HG02943 (cell line): ENCODE measurements around the gene HOXC10.

Source experiments
- ATAC-seq: cut with Tn5 transposase; IDR thresholded peaks from one replicate; pipeline ENCODE4 v1.9.1; 2021; ENCODE audit warnings: mild to moderate bottlenecking, low read depth, moderate library complexity; ENCODE audit not compliant: unreplicated experiment

Gene HOXC10

DNA sequence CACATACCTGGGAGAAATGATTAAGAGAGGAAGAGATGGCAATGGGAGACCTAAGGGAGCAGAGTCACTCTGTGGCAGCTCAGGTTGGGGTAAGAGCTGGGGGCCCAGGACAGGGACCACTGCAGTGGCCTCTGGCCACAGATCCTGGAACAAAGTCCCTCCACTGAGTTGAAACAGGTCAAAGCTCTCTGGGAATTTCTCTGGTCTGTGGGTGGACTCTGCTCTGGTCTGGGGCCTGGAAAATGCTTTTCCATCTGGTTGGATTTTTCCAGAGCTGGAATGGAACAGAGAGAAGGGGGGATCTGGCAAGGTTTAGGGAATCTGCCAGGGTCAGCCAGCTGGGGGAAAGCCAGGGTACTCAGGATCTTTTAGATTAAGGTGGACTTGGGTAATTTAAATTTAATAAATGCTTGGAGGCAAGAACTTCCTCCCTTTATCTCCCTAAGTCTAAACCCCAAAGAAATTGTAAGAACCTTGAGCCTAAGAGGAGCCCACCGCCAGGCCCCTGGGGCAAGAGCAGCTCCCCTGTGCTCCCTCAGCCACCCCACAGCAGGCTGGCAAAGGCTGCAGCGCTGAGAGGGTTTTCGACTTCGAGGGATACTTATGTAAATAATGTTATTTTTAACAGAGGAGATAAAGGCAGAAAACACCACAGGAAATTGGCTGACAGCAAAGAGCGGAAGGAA is 3.7 kb downstream of the HOXC10 start:
- ATAC-seq = no peak

DNA sequence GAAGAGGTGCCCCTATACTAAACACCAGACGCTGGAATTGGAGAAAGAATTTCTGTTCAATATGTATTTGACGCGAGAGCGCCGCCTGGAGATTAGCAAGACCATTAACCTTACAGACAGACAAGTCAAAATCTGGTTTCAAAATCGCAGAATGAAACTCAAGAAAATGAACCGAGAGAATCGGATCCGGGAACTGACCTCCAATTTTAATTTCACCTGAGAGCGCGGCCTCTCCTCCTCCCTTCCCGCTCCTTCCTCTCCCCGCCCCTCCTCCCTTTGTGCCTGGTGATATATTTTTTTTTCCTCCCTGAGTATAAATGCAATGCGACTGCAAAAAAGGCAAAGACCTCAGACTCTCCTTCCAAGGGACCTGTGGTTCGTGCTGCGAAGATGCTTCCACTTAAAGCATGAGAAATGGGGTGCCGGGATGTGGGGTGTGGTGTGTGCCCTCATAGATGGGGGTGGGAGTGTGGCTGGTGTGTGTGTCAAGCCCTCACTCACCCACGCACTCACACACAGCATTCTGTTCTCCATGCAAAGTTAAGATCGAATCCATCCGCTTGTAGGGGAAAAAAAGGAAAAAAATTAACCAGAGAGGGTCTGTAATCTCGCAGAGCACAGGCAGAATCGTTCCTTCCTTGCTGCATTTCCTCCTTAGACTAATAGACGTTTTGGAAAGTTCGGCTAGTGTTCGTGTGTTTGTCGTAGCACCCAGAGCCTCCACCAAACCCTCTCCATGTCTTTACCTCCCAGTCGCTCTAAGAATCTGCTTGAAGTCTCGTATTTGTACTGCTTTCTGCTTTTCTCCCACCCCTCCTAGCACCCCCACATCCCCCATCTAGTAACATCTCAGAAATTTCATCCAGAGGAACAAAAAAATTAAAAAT is 4.5 kb downstream of the HOXC10 start:
- ATAC-seq = no peak

DNA sequence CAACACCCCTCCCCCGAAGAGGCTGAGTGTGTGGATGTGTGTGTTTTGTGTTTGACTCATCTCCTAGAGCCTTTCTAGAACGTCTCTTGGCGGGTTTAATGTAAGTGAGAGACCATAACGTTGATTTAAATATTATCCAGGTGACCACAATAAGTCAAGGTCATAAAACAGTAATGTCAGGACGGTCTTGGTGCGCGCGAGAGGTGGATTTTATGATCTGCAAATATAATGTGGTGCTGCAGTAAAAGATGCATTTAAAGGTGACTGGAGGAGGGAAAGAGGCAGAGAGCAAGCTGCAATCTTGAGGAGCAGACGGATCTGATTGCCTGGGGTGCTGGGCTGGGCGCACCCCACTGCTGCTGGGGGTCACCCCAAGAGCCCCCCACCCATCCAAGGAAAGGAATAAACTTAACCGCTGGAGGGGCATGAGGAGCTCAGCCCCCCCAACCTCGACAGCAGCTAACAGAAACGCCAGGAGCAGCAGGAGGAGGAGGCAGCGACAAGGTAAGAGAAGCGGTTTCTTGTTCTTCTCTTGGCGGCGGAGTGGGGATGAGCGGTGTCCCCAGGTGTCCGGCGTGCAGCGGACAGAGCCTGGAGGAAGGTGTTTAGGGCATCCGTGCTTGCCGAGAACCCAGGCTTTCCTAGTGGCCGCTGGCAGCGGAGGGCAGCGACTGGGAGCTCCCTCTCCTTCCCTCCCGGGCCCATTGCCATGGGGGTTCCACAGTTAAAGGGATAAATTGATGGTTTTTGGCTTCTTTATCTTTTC is 5.5 kb downstream of the HOXC10 start:
- ATAC-seq = no peak

DNA sequence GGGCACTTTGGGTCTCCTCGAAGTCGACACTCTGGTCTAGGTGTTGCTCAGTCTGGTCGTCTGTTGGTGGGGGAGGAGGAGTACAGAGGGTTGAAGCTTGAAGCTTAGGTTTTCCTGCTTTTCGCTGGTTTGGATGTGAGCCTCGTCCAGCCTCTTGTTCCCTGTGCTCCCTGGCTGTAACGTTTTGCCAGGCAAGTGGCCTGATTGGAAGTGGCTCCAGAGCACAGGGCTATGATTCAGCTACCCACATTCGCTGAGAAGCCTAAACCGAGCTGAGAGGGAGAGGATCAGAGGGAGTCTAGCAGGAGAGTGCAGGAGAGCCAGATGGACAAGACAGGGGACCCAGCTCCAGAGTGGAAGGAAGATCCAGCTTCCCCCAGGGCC is 6.1 kb downstream of the HOXC10 start:
- no peak for ATAC-seq

DNA sequence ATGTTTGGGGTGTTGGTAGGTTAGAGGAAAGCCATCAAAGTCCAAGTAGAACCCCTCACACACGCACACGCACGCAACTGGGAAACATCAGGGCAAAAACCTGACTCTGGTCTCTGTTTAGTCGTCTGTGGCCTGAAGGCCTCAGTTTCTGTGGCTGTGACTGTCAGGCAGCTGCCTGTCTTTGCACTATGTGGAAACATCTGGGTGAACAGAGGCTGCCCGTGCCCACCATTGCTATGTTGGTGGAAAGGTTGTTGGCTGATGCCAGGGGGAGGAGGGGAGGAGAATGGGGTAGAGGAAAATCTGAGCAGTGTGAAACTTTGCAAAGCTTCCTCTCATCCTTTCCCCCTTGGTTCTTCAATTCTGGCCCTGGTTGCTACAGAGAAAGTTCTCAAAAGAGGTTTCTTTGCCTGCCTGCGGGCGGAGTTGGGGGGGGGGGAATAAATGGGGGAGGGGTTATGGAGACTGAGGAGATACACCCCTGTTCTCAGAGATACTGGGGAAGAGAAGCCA is 7.5 kb downstream of the HOXC10 start:
- ATAC-seq = no peak

DNA sequence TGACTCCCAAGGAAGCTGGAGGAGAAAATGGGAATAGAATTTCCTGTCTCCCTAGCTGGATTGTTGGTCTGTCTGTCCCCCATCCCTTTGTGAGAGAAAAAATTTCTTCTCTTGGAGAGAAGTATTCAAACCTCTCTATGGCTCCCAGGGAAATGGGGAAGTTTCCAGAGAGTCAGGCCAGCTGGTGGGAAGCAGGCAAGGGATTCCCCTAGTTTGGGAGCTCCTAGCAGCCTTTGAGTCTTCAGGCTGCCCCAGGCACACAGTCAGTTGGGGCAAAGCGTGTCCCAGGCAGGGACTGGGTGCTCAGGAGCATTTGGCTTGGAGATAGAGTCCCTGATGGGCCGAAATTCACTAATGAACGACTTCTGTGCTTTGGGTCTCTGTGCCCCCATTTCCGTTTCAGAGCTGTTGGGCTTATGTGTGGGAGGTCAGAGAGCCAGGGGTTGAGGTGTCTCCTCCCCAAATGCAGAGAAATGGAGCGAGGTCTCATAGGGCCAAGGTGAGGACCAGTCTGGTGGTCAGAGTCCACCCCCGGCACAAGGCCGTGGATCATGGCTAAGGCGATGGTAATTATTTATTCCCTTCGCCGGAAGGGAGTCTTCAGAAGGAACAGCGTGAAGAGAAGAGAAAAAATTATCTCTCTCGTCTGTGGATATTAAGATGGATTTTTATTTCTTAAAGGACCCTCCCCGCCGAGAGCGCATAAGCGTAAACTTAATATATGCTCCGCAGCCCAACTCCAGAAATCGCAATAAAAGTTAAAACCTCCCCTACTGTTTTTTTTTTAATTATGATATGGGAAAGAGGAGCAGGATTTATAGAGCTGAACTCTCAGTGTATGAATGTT is 8.4 kb downstream of the HOXC10 start:
- ATAC-seq = no peak

DNA sequence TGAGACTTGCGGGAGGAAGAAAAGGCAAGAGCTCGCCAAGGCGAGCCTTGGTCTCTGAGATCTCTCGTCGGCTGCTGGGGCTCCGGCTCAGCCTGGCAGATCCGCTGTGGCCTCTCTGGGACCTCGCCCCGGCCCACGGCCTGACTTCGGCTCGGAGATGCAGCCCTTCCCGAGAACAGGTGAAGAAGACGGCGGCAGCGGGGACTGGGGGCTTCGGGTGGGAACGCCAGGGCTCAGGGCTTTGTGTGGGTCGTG is 9.0 kb downstream of the HOXC10 start:
- ATAC-seq = no peak

DNA sequence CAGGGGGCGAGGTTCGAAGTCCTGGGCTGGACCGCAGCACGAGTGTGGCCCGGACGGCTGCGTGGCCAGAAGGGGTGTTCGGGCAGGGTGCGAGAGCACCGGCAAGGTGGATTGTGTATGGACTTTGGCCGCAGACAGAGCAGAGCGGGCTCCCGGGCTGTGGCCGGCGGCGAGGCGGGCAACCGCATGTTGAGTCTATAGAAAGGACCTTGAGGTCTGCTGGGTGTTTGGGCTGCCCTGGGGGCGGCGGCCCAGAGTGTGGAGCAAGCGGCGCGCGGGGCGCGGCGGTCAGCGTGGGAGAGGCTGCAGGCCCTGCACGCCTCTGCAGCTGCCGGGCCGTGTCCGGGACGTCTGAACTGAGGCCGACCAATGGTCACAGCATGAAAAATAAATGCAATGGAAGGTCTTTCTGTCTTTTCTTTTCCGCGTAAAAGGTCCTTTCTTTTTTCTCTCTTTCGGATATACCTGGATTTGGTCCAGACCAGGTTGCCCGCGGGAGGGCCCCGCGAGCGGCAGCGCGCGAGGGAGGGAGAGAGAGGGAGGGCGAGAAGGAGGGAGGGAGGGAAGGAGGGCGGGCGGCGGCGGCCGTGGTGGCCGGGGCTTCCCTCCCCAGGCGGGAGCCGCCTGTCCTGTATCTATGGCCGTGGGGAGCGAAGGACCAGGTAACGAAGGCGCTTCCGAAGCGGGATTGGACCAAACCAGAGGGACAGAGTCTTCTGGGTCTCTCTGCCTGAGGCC is 9.5 kb downstream of the HOXC10 start:
- no peak for ATAC-seq

DNA sequence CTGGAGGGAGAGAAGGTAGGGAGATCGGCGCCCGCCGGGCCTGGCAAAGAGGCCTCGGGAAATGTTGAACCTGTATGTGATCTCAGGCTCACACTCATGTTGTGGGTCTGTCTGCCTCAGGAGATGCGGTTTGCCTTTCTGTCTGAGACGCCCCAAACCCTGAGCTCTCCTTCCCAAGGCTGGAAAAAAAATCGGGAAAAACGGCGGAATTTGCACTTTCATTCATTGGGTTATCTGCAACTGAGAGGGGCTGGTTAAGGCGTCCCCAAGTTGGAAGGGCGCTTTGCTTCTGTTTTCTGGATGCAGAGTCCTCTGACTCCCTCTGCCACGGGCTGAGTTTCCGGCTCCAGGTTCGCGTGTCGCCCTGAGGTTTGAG is 10.0 kb downstream of the HOXC10 start:
- ATAC-seq = no peak

DNA sequence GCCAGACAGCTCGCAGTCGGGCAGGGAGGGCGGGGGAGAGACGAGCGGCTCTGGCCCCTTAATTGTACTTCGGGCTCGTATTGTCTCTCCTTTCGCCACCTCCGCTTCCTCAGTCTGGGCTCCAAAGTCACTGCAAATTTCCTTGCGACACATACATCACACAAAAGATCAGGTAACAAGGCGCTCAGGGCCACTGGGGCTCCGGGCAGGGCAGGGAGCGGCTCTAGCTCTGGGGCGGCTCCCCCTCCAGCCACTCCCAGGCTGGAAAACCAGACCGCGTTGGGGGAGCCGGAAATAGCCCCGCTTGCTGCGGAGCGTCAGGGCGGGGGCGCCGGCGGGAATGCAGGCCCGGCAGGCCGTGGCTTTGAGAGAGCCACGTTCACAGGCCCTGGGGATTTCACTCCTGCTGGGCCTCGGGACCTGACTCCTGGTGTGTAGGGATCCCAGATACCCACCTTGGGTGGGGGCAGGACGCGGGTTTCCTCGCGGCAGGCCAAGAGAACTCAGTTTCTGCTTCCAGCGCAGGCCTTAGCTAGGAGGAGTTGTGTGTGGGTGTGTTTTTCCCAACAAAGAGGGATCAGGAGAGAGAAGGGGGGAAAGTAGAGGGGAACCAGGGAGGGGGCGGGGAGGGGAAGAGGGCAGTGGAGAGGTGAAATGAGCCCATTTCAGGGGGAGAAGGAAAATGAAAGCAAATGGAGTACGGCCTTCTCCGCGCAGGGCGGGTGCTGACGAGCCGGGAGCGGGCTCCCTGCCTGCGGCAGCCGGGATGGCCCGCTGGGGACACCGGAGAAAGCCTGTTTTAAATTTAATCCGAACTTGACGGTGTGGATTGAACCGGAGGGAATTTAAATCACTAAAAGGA is 10.7 kb downstream of the HOXC10 start:
- ATAC-seq = no peak

DNA sequence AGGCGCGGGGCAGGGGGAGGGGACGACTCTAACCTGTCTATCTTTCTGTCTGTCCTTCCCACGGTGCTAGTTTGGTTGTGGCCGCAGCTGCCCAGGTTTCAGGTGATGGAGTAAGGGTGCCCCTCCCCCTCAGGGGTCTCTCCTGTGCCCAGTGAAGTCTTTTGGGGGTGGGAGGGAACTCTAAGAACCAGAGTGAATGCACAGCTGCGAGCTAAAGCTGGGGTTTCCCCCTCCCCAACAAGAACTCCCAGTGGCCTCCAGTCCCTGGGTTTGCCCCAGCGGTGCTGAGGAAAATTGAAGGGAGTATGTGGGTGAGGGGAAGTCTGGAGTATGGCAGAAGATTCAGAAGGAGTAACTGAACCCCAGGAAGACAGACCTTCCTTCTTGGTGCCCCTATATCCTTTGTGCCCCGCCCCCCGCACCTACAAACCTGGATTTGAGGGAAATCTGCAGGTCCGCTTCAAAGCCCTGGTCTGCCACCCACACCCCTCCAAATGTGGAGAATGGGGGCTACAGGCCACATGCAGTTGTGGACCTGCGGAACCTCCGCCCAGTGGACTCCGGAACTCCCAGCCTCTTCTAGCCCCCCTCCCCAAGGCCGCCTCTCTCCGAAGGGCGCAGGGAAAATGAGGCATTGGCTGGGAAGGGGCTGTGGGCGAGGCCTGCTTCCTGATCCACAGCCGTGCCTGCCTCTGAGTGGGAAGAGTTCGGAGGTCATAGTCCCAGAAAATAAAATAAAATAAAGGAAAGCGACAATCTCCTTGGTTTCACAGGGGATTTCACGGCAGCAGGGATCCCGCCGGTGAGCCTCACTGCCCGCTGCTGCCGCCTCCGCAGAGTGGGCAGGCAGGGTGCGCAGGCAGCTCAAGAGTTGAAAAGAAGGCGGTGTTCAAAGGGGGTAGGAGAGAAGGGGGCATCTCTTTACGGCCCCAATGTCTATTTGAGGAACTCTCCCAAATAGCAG is 11.6 kb downstream of the HOXC10 start:
- no peak for ATAC-seq

DNA sequence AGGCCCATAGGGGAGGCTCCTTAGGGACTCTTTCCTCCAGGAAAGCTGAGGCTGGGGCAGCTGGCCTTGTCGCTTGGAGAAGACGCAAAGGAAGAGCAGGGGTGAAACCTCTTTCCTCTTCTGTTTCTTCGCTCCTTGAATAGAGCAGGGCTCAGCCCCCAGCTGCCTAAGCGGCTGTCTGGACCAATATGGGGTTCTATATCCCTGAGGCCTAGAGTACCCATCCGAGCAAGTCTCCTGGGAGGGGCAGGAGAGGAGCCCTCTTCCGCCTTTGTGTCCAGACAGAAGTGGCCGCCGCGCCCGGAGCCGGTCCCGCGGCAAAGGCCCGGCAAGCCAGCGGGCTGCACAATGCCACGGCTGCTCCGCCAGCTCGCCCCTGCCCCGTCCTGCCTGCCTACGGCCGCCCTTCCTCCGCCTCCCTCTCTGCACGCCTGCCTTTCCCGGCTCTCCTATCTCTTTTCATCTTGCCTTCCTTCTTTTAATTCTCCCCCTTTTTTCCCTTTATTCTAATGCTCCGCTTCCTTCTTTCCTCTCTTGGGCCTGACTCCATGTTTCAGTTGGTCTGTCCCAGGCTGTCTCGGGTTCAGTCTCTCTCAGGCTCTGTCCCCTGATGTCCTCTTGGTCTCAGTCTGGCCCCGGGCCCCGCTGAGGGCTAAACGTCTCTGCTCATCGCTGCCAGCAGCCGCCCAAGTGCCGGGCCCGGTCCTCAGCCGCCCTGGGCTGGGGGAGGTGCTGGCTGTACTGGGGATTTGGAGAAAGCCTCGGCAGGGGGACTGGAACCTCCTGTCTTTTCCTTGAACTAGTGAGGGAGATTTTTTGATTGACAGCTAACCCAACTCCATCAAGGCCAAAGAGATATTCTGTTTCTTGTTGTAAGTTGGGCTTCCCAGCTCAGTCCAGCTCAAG is 12.5 kb downstream of the HOXC10 start:
- no peak for ATAC-seq

DNA sequence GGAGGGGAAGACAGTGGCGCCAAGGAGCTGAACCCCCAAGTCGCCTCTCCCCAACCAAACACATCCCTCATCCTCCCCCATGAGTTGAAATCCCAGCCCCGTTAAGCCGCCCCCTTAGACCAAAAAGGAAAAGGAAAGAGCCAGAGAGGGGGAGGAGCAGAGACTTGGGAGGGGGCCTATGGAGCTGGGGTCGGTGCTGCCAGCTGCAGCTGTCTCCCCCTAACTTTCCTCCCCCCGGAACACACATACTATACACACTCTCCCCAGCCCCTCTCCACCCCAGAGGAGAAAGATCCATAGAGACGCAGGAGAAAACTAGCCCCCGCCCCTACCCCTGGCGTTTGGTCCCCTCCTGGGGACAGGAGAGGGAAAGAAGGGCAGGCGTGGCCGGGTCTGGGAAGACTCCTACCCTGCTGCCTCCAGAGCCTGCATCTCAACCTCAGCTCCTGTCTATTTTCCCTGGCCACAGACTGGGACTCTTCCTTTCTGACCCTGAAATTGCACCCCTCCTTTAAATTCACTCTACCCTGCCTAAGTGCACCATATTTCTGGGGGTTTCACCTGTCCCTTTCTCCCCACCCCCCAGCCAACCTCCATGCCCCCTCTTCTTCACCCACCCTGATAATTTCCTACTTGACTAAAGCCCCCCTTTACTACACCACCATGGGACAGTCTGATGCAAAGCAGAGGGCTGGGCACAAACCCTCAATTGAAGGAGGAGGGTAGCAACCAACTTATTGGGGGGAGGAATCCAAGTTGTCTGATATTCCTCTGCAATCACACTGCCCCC is 13.4 kb downstream of the HOXC10 start:
- ATAC-seq = no peak

DNA sequence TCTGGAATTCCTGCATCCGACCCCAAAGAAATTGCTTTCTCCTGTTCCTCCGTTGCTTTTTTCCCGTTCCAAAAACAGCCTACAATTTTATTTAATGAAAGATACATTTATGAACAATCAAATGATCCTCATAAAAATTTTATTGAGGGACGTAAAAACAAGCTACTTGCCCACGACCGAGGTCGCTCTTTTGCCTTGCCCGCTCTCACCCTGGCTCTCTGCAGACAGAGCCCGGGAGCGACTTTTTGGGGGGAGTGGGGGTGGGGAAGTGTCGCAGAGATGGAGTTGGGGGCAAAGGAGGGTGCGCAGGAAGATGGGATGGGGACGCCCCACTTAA is 13.9 kb downstream of the HOXC10 start:
- no peak for ATAC-seq

DNA sequence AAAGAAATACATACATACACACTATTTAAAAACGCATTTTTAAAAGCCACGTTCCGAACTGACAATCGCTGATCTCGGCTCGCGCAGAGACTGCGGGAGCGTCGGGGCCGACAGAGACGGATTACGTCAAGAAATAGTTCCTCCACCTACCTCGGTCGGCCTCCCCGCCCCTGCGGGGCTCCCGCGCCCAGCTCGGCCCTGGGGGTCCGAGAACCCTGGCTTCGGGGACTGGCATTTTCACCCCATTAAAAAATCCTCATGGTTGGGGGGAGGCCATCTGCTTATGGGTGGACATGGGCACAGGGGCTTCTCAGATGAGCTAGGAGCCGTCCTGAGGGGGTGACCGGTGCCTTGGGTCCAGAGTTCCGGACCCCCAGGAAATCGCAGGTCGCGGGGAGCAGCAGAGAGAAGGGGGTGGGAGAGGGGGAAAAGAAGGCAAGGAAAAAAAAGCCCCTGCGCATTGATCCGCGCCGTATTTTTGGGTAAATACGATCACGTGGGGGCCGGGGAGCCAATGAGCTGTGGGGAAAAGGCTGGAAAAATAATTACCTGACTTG is 14.7 kb downstream of the HOXC10 start:
- no peak for ATAC-seq
